ENCODE data around the gene LBHD1.
"Not testable (repeated sequence)": the region's sequence is repeated elsewhere in the genome, so short reads cannot be mapped to it uniquely, and the experiment has no call there.

The LBHD1 gene

GRCh38 chr11:62693624-62694023 is 21.6 kb upstream of the LBHD1 start:
- ATAC-seq, result not testable (repeated sequence)

- no peak for ATAC-seq
These were observed 17.5 kb upstream of the LBHD1 start, which contains the start of gene LRRN4CL for GRCh38 chr11:62689421-62690183. Gene LRRN4CL, minus strand, starts transcription at chr11:62689530. Its CDS starts 1,022 bp downstream, at chr11:62688508.

GRCh38 chr11:62688491-62688890 is 16.4 kb upstream of the LBHD1 start:
- ATAC-seq, result no peak

- no peak for ATAC-seq
These were observed 15.7 kb upstream of the LBHD1 start for GRCh38 chr11:62687508-62688396.

- ATAC-seq, result no peak
These were observed 10.5 kb upstream of the LBHD1 start for GRCh38 chr11:62682518-62682917.

- ATAC-seq, result peak; percentile 60 to 62
These were observed 8.8 kb upstream of the LBHD1 start for GRCh38 chr11:62680825-62681240.

GRCh38 chr11:62678770-62679696 is 7.0 kb upstream of the LBHD1 start, which contains the start of gene UBXN1:
Gene UBXN1, minus strand, starts transcription at chr11:62679073. Its CDS starts 150 bp downstream, at chr11:62678923.
- ATAC-seq, result peak; percentile 89

GRCh38 chr11:62678433-62678769 is 6.3 kb upstream of the LBHD1 start:
- no peak for ATAC-seq

- no peak for ATAC-seq
These were observed 5.6 kb upstream of the LBHD1 start for GRCh38 chr11:62677714-62678113.

GRCh38 chr11:62677156-62677555 is 5.1 kb upstream of the LBHD1 start:
- no peak for ATAC-seq

- no peak for ATAC-seq
These were observed 4.6 kb upstream of the LBHD1 start for GRCh38 chr11:62676698-62677097.

GRCh38 chr11:62675415-62675814 is 3.3 kb upstream of the LBHD1 start:
- not testable (repeated sequence) for ATAC-seq

- ATAC-seq, result no peak
These were observed 1.1 kb upstream of the LBHD1 start for GRCh38 chr11:62673196-62673525.

- peak; percentile 3 to 8 for ATAC-seq
These were observed 845 bp downstream of the LBHD1 start for GRCh38 chr11:62671236-62671607.

GRCh38 chr11:62669420-62670161 is 2.5 kb downstream of the LBHD1 start:
- ATAC-seq, result no peak

- no peak for ATAC-seq
These were observed 4.6 kb downstream of the LBHD1 start for GRCh38 chr11:62667460-62667859.

- ATAC-seq, result no peak
These were observed 5.7 kb downstream of the LBHD1 start for GRCh38 chr11:62666259-62666926.

GRCh38 chr11:62665599-62666258 is 6.3 kb downstream of the LBHD1 start:
- ATAC-seq, result peak; percentile 33 to 38

GRCh38 chr11:62665075-62665598 is 6.9 kb downstream of the LBHD1 start, which contains the start of the genes C11orf98 and CSKMT:
Gene C11orf98, minus strand, starts transcription at chr11:62665210. Its CDS starts 41 bp downstream, at chr11:62665169.
Gene CSKMT, plus strand, starts transcription at chr11:62665312. Its CDS starts 568 bp downstream, at chr11:62665880.
- peak; percentile 92 for ATAC-seq

- peak; percentile 55 to 67 for ATAC-seq
These were observed 7.5 kb downstream of the LBHD1 start for GRCh38 chr11:62664405-62665074.

Measured in activated CD4-positive, CD25-positive, alpha-beta regulatory T cell treated with anti-CD3 and anti-CD28 coated beads, Interleukin-2, amount 50 U/mL, for 24 hours (primary cell).